A673 (cell line): ENCODE data around the gene AGO1. TPM values are rescaled to one million over a fixed set of nuclear protein-coding genes. Genes with fewer than 3 reads are reported as not detected.

Experiments
- BruUV-seq: library from RNA; stranded (reverse); fragments of 400-500 nt; replicated peaks from 2 replicates; lab custom pipeline; 2021; lab: Mats Ljungman, UMichigan
- CTCF ChIA-PET: fragments of 300-600 bp; sonication (Branson Sonifier 250); formaldehyde crosslinking; loops from one replicate; lab custom pipeline; 2022; ENCODE audit warnings: antibody characterized with exemption; lab: Charles Lee
- POLR2A ChIA-PET: fragments of 300-600 bp; sonication (Branson Sonifier 250); formaldehyde crosslinking; loops from one replicate; lab custom pipeline; 2022; ENCODE audit warnings: antibody characterized with exemption; ENCODE audit not compliant: low non-redundant PET; lab: Charles Lee
- DNase-seq: peaks from one replicate; pipeline ENCODE4 v3.0.0-alpha.2; 2015; ENCODE audit warnings: low spot score
- H3K27ac ChIP-seq: fragments of 200-600 bp; sonication (generic); 2 replicates; pipeline ENCODE4 v1.5.1; 2016; ENCODE audit warnings: mixed run types, low read depth, mild to moderate bottlenecking, mixed read lengths, antibody characterized with exemption, low read length; ENCODE audit not compliant: poor library complexity, severe bottlenecking
- H3K27me3 ChIP-seq: fragments of 200-600 bp; sonication (generic); replicated peaks from 2 replicates; pipeline ENCODE4 v1.6.1; 2017; ENCODE audit warnings: mixed run types, low read depth, mild to moderate bottlenecking, mixed read lengths, antibody characterized with exemption, low read length; ENCODE audit not compliant: insufficient read depth, poor library complexity
- H3K36me3 ChIP-seq: fragments of 200-600 bp; sonication (generic); 2 replicates; pipeline ENCODE4 v1.6.1; 2016; ENCODE audit warnings: mixed run types, mild to moderate bottlenecking, mixed read lengths, antibody characterized with exemption, low read length; ENCODE audit not compliant: insufficient read depth, poor library complexity, severe bottlenecking
- H3K4me1 ChIP-seq: fragments of 200-600 bp; sonication (generic); 2 replicates; pipeline ENCODE4 v1.6.1; 2017; ENCODE audit warnings: mixed run types, mild to moderate bottlenecking, mixed read lengths, antibody characterized with exemption, low read length; ENCODE audit not compliant: insufficient read depth, poor library complexity, severe bottlenecking
- H3K4me3 ChIP-seq: fragments of 200-600 bp; sonication (generic); 2 replicates; pipeline ENCODE4 v1.5.1; 2016; ENCODE audit warnings: low read depth, mixed run types, mild to moderate bottlenecking, mixed read lengths, low read length; ENCODE audit not compliant: poor library complexity, severe bottlenecking
- H3K9me3 ChIP-seq: fragments of 200-600 bp; sonication (generic); 2 replicates; pipeline ENCODE4 v1.6.1; 2016; ENCODE audit warnings: mixed run types, low read depth, mild to moderate bottlenecking, mixed read lengths, antibody characterized with exemption, low read length; ENCODE audit not compliant: poor library complexity, severe bottlenecking
- CTCF ChIP-seq: fragments of 300-800, 200-600 bp; sonication (generic); conservative IDR thresholded peaks from 2 replicates; pipeline ENCODE4 v1.5.1; 2017; ENCODE audit warnings: low read depth, mild to moderate bottlenecking, antibody characterized with exemption, low read length, moderate library complexity, mixed read lengths
- EZH2 ChIP-seq: fragments of 200-600 bp; sonication (generic); IDR thresholded peaks from 2 replicates; pipeline ENCODE4 v1.6.1; 2017; ENCODE audit warnings: borderline replicate concordance, low read depth, mild to moderate bottlenecking, mixed read lengths, antibody characterized with exemption, low read length; ENCODE audit not compliant: poor library complexity, severe bottlenecking
- intact Hi-C: fragments of 100-400 bp; cut with micrococcal nuclease; formaldehyde crosslinking; loops from one replicate; pipeline ENCODE4 v1.10.0; 2022; ENCODE audit not compliant: unreplicated experiment
- total RNA-seq: library from RNA; stranded (reverse); gene quantifications from 2 replicates; pipeline ENCODE4 v1.2.3, GENCODE V29; 2021

The AGO1 gene
- total RNA-seq, 1 experiment from 2014 or later = 58.7 TPM

GRCh38 chr1:35936838-35937237, 53.8 kb downstream of the AGO1 start:
- CTCF ChIA-PET = no interaction called here
- intact Hi-C loops = no loop called here
- no peak overlapping the region for H3K4me3 ChIP-seq
- no peak for DNase-seq
- POLR2A ChIA-PET = interaction anchor here (1.0 kb wide), 1 partner anchor 30 kb away, joined by 3 read pairs; no protein-coding TSS in a partner anchor
- no peaks in the 10 kb centered on the region for H3K9me3 ChIP-seq
- peaks cover 41% of the 10 kb centered on the region for H3K4me1 ChIP-seq
- H3K36me3 ChIP-seq = no peaks in the 10 kb centered on the region
- peak overlapping the region; percentile 39 for H3K27ac ChIP-seq
- TF ChIP-seq CTCF (no peak), EZH2 (no peak)
- no TSS peak for BruUV-seq
- no peaks in the 10 kb centered on the region for H3K27me3 ChIP-seq

- POLR2A ChIA-PET = no interaction called here
- H3K4me1 ChIP-seq = peaks cover 20% of the 10 kb centered on the region
- no peaks in the 10 kb centered on the region for H3K27me3 ChIP-seq
- CTCF ChIA-PET = no interaction called here
- no peak overlapping the region for H3K4me3 ChIP-seq
- H3K9me3 ChIP-seq = no peaks in the 10 kb centered on the region
- TF ChIP-seq CTCF (no peak), EZH2 (no peak)
- H3K27ac ChIP-seq = no peak overlapping the region
- BruUV-seq = no TSS peak
- no peaks in the 10 kb centered on the region for H3K36me3 ChIP-seq
- intact Hi-C loops = no loop called here
- no peak for DNase-seq
Observed at GRCh38 chr1:35939484-35939883, 56.5 kb downstream of the AGO1 start.

GRCh38 chr1:35945327-35945726, 62.3 kb downstream of the AGO1 start:
- no peak overlapping the region for H3K4me3 ChIP-seq
- peaks cover 2% of the 10 kb centered on the region for H3K4me1 ChIP-seq
- TF ChIP-seq EZH2 = no peak
- no peak for TF ChIP-seq CTCF
- no peaks in the 10 kb centered on the region for H3K9me3 ChIP-seq
- H3K27ac ChIP-seq = no peak overlapping the region
- H3K36me3 ChIP-seq = no peaks in the 10 kb centered on the region
- no peak for DNase-seq
- H3K27me3 ChIP-seq = no peaks in the 10 kb centered on the region
- intact Hi-C loops = no loop called here
- POLR2A ChIA-PET = no interaction called here
- CTCF ChIA-PET = no interaction called here
- no TSS peak for BruUV-seq
